ENCODE data around the gene CCHCR1.

The CCHCR1 gene

DNA sequence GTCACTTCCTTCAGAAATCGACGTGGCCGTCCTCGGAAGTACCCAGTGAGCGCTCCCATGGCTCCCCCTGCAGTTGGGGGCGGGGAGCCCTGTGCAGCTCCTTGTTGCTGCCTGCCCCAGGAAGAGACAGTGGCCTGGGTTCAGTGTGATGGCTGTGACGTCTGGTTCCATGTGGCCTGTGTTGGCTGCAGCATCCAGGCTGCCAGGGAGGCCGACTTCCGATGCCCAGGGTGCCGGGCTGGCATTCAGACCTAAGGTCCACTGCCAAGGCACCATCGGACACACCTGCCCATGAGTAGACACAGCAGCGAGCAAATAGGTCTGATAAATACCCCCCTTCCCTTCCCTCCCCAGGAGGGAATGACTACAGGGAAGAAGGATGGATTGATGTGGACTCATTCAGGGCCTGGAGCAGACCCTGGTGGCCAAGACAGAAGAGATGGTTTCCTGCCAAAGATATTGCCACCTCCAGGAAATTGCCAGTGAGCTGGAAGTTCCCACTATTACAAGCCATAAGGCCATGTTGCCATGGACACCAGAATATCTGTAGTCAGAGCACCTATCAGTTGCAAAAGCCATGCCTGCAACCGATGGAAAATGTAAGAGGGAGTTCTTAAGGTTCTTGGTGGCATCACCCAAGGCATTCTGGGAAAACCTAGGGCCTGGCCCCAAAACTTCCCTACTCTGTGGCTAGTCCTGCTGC lies 5.0 kb upstream of the CCHCR1 start:
- TF ChIP-seq, protein P1, sequence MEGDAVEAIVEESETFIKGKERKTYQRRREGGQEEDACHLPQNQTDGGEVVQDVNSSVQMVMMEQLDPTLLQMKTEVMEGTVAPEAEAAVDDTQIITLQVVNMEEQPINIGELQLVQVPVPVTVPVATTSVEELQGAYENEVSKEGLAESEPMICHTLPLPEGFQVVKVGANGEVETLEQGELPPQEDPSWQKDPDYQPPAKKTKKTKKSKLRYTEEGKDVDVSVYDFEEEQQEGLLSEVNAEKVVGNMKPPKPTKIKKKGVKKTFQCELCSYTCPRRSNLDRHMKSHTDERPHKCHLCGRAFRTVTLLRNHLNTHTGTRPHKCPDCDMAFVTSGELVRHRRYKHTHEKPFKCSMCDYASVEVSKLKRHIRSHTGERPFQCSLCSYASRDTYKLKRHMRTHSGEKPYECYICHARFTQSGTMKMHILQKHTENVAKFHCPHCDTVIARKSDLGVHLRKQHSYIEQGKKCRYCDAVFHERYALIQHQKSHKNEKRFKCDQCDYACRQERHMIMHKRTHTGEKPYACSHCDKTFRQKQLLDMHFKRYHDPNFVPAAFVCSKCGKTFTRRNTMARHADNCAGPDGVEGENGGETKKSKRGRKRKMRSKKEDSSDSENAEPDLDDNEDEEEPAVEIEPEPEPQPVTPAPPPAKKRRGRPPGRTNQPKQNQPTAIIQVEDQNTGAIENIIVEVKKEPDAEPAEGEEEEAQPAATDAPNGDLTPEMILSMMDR (IDR thresholded peaks at IDR 0.05; ENCODE audit: unreplicated experiment in 3 of 3), result no peak
- H3K4me3 Mint-ChIP-seq, result no peak overlapping the region
- H3K4me1 Mint-ChIP-seq, result peaks cover 16% of the 10 kb centered on the region
- H3K27ac Mint-ChIP-seq, result no peak overlapping the region
- H3K9me3 Mint-ChIP-seq, result no peaks in the 10 kb centered on the region
- peaks cover 4% of the 10 kb centered on the region for H3K36me3 Mint-ChIP-seq (ENCODE audit: low read depth)
- peaks cover 1% of the 10 kb centered on the region for H3K27me3 Mint-ChIP-seq (ENCODE audit: low read depth)

DNA sequence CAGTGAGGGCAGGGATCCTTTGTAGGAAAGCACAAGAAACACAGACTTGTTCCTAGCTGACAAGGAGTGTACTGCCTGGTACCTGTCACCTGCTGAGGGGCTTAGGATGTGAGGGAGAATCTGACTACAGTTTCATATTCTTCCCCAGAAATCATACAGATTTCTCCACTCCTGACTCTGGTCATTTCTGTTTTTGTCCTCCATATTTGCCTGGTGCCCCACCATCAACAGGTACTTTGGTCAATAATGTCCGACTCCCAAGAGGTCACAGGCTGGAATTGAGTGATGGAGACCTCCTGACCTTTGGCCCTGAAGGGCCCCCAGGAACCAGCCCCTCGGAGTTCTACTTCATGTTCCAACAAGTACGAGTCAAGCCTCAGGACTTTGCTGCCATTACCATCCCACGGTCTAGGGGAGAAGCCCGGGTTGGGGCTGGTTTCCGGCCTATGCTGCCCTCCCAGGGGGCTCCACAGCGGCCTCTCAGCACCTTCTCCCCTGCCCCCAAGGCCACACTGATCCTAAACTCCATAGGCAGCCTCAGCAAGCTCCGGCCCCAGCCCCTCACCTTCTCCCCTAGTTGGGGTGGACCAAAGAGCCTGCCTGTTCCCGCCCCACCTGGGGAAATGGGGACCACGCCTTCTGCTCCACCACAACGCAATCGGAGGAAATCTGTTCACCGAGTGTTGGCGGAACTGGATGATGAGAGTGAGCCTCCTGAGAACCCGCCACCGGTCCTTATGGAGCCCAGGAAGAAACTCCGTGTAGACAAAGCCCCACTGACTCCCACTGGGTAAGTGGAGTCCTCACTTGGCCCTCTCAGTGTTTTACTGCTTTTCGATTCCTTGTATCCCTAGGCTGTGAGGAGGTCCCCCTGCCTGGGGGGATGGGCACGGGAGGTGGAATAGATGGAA lies 3.9 kb upstream of the CCHCR1 start:
- Mint-ChIP-seq H3K36me3 (ENCODE audit: low read depth) (peaks cover 4% of the 10 kb centered on the region), H3K27me3 (ENCODE audit: low read depth) (no peaks in the 10 kb centered on the region), H3K4me3 (peak overlapping the region in 2 of 3 experiments; percentile 35 to 60), H3K4me1 (peaks cover 16% of the 10 kb centered on the region), H3K27ac (no peak overlapping the region), H3K9me3 (no peaks in the 10 kb centered on the region)
- TF ChIP-seq, protein P1 (IDR thresholded peaks at IDR 0.05; ENCODE audit: unreplicated experiment in 3 of 3), result no peak

DNA sequence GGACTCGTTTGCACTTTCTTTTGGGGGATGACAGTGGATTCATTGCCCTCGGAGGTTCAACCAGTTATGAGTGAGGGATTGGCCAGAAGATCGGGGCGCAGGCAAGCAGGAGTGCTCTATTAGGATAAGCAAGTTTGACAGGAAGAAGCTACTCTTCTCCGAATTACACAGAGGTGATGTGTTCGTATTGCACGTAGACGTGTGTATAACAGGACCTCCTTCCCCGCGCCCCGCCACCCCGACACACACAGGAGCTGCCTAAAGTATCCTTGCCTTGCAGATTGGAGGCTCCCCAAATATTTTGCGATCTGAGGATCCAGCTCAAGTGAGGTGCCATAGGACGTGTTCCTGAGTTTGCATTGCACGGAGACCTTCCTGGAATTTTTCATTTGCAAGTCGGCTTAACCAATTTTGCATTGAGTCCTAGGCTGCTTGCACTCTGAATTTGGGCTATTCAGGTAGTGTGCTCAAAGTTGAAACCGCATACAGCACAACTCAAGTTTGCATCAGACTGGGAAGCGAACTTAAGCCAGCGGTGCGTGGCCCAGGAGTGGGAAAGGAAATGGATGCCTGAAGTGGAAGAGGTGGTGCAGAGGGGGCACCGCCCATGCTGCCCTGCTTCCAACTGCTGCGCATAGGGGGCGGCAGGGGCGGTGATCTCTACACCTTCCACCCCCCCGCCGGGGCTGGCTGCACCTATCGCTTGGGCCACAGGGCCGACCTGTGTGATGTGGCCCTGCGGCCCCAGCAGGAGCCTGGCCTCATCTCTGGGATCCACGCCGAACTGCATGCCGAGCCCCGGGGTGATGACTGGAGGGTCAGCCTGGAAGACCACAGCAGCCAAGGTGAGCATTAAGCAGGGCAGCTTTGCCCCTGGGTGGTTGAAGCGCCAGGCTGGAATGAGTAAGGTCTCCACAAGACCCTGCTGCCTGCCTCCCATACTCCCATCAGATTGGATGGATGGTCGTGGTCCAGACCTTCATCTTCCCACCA lies 1.6 kb upstream of the CCHCR1 start:
- peak overlapping the region; percentile 83 to 88 (median 85) for H3K4me3 Mint-ChIP-seq

DNA sequence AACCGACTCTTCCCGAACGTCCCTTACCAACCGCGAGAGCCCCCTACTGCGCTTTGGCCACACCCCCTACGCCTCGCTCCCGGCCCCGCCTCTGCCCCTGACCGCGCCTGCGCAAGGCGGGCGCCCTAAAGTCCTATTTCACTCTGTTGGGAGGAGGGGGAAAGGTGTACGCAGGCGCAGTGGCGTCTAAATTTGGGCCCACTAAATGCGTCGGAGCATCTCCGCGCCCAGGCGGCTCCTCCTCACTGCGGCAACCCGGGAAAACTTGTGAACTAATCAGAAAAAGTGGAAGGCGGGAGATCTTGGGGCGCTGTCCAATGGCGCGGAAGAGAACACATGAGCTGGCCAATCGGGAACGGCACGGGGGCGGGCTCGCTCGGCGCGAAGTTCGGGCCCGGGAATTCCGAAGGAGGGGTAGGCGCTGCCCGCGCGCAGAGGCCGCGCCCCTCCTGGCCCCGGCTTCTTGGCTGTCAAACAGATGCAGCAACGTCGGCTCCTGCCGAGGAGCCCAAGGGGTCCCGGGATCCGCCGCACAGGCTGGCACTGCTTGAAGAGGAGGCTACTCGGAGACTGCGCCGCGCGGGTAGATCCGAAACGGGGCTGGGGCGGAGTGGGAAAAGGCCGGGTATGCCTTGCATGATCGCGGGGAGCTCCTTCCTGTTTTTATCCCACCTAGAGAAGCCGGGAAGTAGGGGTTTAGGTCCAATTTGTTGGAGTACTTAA lies 699 bp upstream of the CCHCR1 start, which contains the start of gene TCF19:
Gene TCF19 (plus strand): TSS at position 450 of the 723 bp plus-strand sequence. CDS start 881 bp downstream, outside the sequence.
- H3K4me3 Mint-ChIP-seq, result peak within 1 kb of the TSS; percentile 83 to 88 (median 85)
- H3K9me3 Mint-ChIP-seq, result no peaks in the 10 kb centered on the region
- peak within 1 kb of the TSS; percentile 18 to 23 (median 22) for H3K27ac Mint-ChIP-seq
- peaks cover 14% of the 10 kb centered on the region for H3K36me3 Mint-ChIP-seq (ENCODE audit: low read depth)
- peaks cover 16% of the 10 kb centered on the region for H3K4me1 Mint-ChIP-seq
- H3K27me3 Mint-ChIP-seq (ENCODE audit: low read depth), result no peaks in the 10 kb centered on the region
- TF ChIP-seq, protein P1 (IDR thresholded peaks at IDR 0.05; ENCODE audit: unreplicated experiment in 3 of 3), result no peak

More for the DNA sequence above, 1.6 kb upstream of the CCHCR1 start:
- TF ChIP-seq, protein P1 (IDR thresholded peaks at IDR 0.05; ENCODE audit: unreplicated experiment in 3 of 3), result no peak
- Mint-ChIP-seq H3K4me1 (peaks cover 16% of the 10 kb centered on the region), H3K9me3 (no peaks in the 10 kb centered on the region), H3K27me3 (ENCODE audit: low read depth) (no peaks in the 10 kb centered on the region), H3K27ac (peak overlapping the region; percentile 18 to 23 (median 22)), H3K36me3 (ENCODE audit: low read depth) (peaks cover 14% of the 10 kb centered on the region)

DNA sequence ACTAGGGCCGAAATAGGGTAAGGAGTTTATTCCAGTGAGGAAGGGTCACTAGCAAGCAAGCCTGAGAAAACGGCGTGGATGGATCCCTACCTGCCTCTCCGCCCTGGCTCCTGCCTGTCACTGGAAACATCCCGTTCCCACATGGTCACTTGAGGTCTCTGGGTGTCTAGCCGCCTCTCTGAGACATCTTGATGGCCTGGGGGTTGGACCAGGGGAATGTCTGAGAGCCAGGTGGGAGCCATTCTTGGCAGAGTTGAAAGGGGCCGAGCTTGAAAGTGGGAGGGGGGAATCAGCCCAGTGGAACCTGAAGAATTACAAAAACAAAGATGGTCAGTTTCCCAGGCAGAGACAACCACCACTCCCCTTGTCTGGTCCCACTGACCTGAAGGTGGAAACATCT lies 961 bp downstream of the CCHCR1 start:
- no peaks in the 10 kb centered on the region for H3K9me3 Mint-ChIP-seq
- H3K27me3 Mint-ChIP-seq (ENCODE audit: low read depth), result no peaks in the 10 kb centered on the region
- H3K4me1 Mint-ChIP-seq, result peaks cover 20% of the 10 kb centered on the region
- peak overlapping the region; percentile 83 to 88 (median 85) for H3K4me3 Mint-ChIP-seq
- peak overlapping the region in 1 of 3 experiments; percentile 27 for H3K27ac Mint-ChIP-seq
- H3K36me3 Mint-ChIP-seq (ENCODE audit: low read depth), result peaks cover 17% of the 10 kb centered on the region
- TF ChIP-seq, protein P1 (IDR thresholded peaks at IDR 0.05; ENCODE audit: unreplicated experiment in 3 of 3), result no peak

All from nephron (organoid).